Measurements from ENCODE around the gene GPR18. TPM values are rescaled to one million over a fixed set of nuclear protein-coding genes. Genes with fewer than 3 reads are reported as not detected.
"Not testable (repeated sequence)": the region's sequence is repeated elsewhere in the genome, so short reads cannot be mapped to it uniquely, and the experiment has no call there.

The GPR18 gene
- total RNA-seq, 1 donor from 2014 or later: not detected

DNA sequence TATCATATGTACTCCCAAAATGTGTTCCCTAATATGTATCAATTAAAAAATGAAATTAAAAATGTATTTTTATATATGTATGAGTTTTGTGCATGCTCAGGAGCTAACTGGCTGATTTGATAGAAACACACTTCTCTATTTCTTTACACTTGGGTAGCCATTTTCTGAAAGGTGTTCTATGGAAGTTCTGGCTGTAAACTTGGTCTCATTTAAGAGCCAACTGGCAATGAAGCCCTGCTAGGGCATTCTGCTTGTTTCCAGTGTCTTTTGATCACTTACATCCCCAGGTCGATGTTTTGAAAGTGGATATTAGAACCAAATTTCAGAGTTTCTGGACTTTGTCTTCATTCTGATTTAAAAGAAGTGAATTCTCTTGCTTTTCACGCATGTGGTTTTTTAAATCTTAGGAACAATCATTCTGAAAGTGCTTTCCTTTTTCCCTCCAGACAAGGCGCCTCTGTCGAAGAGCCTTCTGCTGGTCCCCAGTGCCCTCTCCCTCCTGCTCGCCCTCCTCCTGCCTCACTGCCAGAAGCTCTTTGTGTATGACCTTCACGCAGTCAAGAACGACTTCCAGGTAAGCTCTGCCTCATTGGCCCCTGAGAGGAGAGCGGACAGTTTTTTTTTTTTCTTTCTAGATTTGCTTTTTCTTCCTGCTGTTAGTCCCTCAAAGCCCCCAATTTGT lies 20.1 kb downstream of the GPR18 start:
- Histone ChIP-seq H3K27me3 (ENCODE audit: control insufficient read depth, insufficient read depth, low read length) (no peaks in the 10 kb centered on the region), H3K36me3 (ENCODE audit: control insufficient read depth, insufficient read depth, low read length) (peaks cover 5% of the 10 kb centered on the region), H3K4me3 (ENCODE audit: low read depth, low read length) (no peak overlapping the region)
- no peak for DNase-seq (ENCODE audit: low read depth)
- TF ChIP-seq CTCF (IDR thresholded peaks at IDR 0.05; ENCODE audit: insufficient read depth, low read length, severe bottlenecking): no peak
- FAIRE-seq: no peak

DNA sequence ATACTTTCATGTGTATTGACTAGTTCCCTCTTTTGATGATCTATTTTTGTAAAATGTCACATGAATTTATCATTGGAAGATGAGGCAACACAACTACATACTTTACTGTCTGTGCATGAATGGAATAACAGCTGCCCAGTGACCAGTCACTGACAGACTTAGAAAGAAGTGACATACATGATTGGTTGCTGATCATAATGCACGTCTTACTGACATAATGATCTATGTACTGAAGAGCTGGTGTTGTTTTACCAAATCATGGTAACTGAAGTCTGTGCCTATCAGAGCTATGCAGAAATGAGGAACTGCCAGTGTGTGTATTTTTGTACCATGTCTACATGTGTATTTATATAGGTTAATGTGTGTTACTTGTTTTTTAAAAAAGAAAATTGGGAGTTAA lies 26.5 kb downstream of the GPR18 start:
- Histone ChIP-seq H3K36me3 (ENCODE audit: control insufficient read depth, insufficient read depth, low read length) (no peaks in the 10 kb centered on the region), H3K27me3 (ENCODE audit: control insufficient read depth, insufficient read depth, low read length) (no peaks in the 10 kb centered on the region), H3K4me3 (ENCODE audit: low read depth, low read length) (no peak overlapping the region)
- DNase-seq (ENCODE audit: low read depth): no peak
- no peak for FAIRE-seq
- TF ChIP-seq CTCF (IDR thresholded peaks at IDR 0.05; ENCODE audit: insufficient read depth, low read length, severe bottlenecking): no peak

DNA sequence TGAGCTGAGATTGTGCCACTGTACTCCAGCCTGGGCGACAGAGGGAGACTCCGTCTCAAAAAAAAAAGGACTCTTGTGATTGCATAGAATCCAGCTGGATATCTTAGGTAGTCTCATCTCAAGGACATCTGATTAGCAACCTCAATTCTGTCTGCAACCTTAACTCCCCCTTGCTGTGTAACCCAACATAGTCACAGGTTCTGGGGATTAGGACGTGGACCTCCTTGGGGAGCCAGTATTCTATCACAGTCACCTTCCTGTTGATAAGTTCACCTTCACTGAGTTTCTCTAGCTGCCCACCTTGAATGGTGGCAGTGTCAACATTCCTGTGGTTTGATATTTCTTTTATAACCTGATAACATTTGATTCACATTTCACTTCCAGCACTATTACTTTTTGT lies 27.2 kb downstream of the GPR18 start:
- H3K27me3 ChIP-seq (ENCODE audit: control insufficient read depth, insufficient read depth, low read length): no peaks in the 10 kb centered on the region
- TF ChIP-seq CTCF (IDR thresholded peaks at IDR 0.05; ENCODE audit: insufficient read depth, low read length, severe bottlenecking): no peak
- no peak for FAIRE-seq

DNA sequence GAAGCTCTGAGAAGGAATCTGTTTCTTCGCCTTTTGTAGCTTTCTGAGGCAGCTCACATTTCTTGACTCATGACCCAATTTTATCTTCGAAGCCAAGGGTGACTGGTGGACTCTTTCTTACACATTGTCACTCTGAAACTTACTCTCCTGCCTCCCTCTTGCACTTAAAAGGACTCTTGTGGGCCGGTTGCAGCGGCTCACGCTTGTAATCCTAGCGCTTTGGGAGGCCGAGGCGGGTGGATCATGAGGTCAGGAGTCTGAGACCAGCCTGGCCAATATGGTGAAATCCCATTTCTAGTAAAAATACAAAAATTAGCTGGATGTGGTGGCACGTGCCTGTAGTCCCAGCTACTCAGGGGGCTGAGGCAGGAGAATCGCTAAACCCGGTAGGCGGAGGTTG lies 27.6 kb downstream of the GPR18 start:
- not testable (repeated sequence) for FAIRE-seq; H3K4me3 ChIP-seq (ENCODE audit: low read depth, low read length); H3K27me3 ChIP-seq (ENCODE audit: control insufficient read depth, insufficient read depth, low read length); H3K36me3 ChIP-seq (ENCODE audit: control insufficient read depth, insufficient read depth, low read length); DNase-seq (ENCODE audit: low read depth)

More for the DNA sequence above, 27.2 kb downstream of the GPR18 start:
- Histone ChIP-seq H3K4me3 (ENCODE audit: low read depth, low read length) (no peak overlapping the region), H3K36me3 (ENCODE audit: control insufficient read depth, insufficient read depth, low read length) (no peaks in the 10 kb centered on the region)
- DNase-seq (ENCODE audit: low read depth): no peak

GRCh38 chr13:99228737-99229691 lies 29.2 kb downstream of the GPR18 start:
- Histone ChIP-seq H3K27me3 (ENCODE audit: control insufficient read depth, insufficient read depth, low read length) (no peaks in the 10 kb centered on the region), H3K36me3 (ENCODE audit: control insufficient read depth, insufficient read depth, low read length) (no peaks in the 10 kb centered on the region), H3K4me3 (ENCODE audit: low read depth, low read length) (no peak overlapping the region)
- DNase-seq (ENCODE audit: low read depth): peak; percentile 93
- no peak for FAIRE-seq
- TF ChIP-seq CTCF (IDR thresholded peaks at IDR 0.05; ENCODE audit: insufficient read depth, low read length, severe bottlenecking): no peak

GRCh38 chr13:99227909-99228688 lies 30.1 kb downstream of the GPR18 start:
- H3K27me3 ChIP-seq (ENCODE audit: control insufficient read depth, insufficient read depth, low read length): no peaks in the 10 kb centered on the region
- DNase-seq (ENCODE audit: low read depth) (no peak), FAIRE-seq (no peak)
- H3K36me3 ChIP-seq (ENCODE audit: control insufficient read depth, insufficient read depth, low read length): no peaks in the 10 kb centered on the region
- no peak for TF ChIP-seq CTCF (IDR thresholded peaks at IDR 0.05; ENCODE audit: insufficient read depth, low read length, severe bottlenecking)
- no peak overlapping the region for H3K4me3 ChIP-seq (ENCODE audit: low read depth, low read length)
